Measurements from ENCODE around the gene BAZ1B.
"Not testable (repeated sequence)": the region's sequence is repeated elsewhere in the genome, so short reads cannot be mapped to it uniquely, and the experiment has no call there.

The BAZ1B gene

DNA sequence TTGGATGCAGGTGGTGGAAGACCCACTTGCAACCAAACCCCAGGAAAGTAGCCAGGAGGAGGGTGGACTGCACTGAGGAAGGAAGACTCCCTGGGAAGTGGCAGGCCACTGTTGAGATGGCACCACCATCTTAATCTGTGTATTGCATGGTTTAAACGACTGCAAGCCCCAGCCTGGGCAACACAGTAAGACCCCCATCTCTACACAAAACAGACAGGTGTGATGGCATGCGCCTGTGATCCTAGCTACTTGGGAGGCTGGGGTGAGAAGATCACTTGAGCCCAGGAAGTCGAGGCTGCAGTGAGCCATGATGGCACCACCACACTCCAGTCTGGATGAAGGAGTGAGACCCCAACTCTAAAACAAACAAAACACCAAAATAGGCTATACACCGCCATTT is 45.0 kb upstream of the BAZ1B start:
- no peak overlapping the region for H3K4me3 ChIP-seq (ENCODE audit: low read length)
- TF ChIP-seq, protein P1, sequence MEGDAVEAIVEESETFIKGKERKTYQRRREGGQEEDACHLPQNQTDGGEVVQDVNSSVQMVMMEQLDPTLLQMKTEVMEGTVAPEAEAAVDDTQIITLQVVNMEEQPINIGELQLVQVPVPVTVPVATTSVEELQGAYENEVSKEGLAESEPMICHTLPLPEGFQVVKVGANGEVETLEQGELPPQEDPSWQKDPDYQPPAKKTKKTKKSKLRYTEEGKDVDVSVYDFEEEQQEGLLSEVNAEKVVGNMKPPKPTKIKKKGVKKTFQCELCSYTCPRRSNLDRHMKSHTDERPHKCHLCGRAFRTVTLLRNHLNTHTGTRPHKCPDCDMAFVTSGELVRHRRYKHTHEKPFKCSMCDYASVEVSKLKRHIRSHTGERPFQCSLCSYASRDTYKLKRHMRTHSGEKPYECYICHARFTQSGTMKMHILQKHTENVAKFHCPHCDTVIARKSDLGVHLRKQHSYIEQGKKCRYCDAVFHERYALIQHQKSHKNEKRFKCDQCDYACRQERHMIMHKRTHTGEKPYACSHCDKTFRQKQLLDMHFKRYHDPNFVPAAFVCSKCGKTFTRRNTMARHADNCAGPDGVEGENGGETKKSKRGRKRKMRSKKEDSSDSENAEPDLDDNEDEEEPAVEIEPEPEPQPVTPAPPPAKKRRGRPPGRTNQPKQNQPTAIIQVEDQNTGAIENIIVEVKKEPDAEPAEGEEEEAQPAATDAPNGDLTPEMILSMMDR (conservative IDR thresholded peaks at IDR 0.05; ENCODE audit: low read length), result no peak
- no peak for DNase-seq (ENCODE audit: low read depth)

DNA sequence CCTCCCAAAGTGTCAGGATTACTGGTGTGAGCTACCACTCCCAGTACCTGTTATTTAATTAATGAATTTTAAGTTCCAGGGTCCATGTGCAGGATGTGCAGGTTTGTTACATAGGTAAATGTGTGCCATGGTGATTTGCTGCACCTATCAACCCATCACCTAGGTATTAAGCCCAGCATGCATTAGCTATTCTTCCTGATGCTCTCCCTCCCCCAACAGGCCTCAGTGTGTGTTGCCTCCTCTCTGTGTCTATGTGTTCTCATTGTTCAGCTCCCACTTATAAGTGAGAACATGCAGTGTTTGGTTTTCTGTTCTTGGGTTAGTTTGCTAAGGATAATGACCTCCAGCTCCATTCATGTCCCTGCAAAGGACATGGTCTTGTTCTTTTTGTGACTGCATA is 44.3 kb upstream of the BAZ1B start:
- DNase-seq (ENCODE audit: low read depth), result not testable (repeated sequence)

DNA sequence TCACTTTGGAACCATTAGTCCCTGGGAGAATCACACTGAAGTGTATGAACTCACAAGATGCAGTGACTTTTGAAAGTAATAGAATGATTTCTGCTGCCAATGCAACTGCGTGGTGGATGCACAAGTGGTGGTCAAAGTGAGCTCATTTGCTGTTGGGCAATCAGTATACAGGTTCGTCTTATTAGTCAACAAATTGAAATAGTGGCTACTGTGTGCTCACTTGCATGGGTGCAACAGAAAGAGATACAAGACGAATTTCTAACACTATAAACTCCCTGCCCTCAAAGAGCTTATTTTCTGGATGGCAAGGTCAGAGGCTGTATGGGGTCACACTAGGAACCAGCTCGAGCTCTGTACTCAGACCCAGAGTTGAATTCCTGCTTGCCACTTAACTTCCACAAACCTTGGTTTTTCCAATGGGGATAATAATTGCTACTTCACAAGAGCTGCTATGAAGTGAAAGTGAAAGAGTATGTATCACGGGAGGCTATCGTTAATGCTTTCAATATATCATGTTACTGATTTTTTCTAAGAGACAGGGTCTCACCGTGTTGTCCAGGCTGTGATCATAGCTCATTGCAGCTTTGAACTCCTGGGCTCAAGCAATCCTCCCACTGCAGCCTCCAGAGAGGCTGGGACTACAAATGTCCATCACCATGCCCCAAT is 43.7 kb upstream of the BAZ1B start:
- H3K4me3 ChIP-seq (ENCODE audit: low read length), result peak overlapping the region; percentile 5; the same call in 1 of the 2 replicates
- TF ChIP-seq, protein P1 (conservative IDR thresholded peaks at IDR 0.05; ENCODE audit: low read length), result no peak
- peak; percentile 27 for DNase-seq (ENCODE audit: low read depth)

More for the DNA sequence above, 44.3 kb upstream of the BAZ1B start:
- H3K4me3 ChIP-seq (ENCODE audit: low read length), result not testable (repeated sequence)

DNA sequence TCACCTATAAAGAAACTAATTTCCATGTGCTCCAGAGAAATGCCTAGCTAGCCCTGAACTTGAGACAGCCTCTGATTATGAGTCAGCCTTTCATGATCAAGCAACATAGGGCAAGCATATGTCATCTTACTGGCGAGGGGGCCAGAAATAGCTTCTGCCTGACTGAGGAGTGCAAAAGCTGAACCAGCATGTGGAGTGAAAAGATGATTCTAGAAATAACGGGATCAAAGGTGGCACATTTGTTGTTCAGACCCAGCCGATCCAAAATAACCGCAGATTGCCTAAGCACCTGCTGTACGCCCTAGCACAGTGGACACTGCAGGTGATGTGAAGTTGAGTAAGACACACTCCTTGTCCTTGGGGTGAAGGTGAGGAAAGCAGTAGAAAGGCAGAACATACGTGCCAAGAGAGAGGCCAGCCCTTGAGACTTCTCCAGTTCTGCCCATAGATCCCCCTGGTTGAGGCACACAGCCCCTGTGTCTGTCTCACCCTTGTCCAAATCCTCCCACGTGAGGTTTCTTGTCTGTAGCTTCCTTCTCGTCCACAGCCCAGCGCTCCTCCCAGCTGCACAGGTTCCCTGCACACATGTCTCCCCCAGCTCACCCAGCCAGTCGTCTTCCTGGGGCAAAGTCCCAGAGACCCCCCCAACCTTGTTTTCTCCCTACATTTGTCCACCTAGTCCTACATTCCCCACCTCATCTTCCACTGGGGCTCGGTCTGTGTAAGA is 38.2 kb upstream of the BAZ1B start:
- TF ChIP-seq, protein P1 (conservative IDR thresholded peaks at IDR 0.05; ENCODE audit: low read length), result no peak
- no peak overlapping the region for H3K4me3 ChIP-seq (ENCODE audit: low read length)
- peak; percentile 87 for DNase-seq (ENCODE audit: low read depth)

DNA sequence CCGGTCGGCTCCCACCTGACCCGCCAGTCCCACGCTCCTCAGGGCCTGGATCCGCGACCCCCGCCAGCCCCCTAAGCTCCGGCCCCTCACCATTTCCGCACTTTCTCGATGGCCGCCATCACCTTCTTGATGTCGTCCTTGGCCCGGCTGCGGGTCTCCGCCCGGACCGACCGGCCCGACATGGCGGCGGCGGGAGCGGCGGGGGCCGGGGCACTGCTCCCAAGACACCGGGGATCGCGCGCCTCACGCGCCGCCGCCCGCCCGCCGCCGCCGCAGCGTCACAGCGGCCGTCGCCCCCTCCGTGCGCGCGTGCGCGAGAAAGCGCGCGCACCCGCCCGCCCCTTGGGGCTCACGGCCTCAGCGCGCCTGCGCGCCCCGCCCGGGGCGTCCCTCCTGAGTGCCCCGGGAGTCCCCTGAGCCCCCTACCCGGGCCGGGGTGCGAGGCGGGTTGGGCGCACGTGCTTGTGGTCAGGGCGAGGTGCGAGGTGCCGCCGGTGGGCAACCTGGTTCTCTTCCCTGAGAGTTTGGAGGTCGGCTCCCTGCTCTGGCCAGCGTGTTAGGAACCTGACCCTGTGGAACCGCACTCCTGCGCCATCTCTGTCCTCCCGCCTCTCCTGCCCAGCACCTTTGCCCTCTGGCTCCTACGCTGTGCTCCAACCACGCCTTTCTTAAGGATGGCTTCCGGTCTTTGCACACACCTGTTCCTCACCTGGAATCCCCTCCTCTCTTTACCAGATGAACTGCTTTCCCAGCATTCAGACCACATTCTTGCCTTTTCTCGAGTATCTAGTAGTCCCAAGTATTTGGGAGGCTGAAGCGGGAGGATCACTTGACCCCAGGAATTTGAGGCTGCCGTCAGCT is 35.5 kb upstream of the BAZ1B start, which contains the start of gene BCL7B:
BCL7B (minus strand) TSS at position 294 of the 861 bp plus-strand sequence; CDS start at position 182, 112 bp downstream.
- TF ChIP-seq, protein P1 (conservative IDR thresholded peaks at IDR 0.05; ENCODE audit: low read length), result no peak
- peak; percentile 50 for DNase-seq (ENCODE audit: low read depth)
- peak within 1 kb of the TSS; percentile 88 for H3K4me3 ChIP-seq (ENCODE audit: low read length)

DNA sequence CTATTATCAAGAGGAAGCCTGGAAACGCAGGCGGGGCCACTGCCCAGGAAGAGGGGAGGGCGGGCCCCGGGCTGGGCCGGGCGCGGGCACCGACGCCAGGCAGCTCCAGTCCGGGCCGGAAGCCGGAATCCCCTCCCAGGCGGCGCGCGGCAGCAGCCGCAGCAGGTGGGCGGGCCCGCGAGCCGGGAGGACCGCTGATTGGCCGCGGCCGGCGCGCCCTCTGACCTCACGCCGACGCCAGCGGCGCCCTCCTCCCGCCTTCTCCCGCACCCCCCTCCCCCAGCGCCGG is 35.0 kb upstream of the BAZ1B start:
- peak; percentile 92 for DNase-seq (ENCODE audit: low read depth)
- peak overlapping the region; percentile 88 for H3K4me3 ChIP-seq (ENCODE audit: low read length)
- TF ChIP-seq, protein P1 (conservative IDR thresholded peaks at IDR 0.05; ENCODE audit: low read length), result no peak

Measured in AG10803 (cell line).